ENCODE data around the gene FAM120AOS.

Gene FAM120AOS

DNA sequence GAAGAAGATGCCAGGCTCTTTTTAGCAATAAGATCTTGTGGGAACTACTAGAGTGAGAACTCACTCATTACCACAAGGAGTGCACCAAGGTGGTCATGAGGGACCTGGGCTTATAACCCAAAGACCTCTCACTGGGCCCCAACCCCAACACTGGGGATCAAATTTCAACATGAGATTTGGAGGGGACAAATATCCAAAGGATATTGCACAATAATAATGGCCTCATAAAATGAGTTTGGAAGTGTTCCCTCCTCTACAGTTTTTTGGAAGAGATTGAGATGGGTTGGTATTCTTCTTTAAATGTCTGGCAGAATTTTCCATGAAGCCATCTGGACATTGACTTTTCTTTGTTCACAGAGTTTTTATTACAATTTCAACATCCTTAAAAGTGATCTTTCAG, 39.9 kb downstream of the FAM120AOS start:
- H3K9me3 ChIP-seq (ENCODE audit: control insufficient read depth, insufficient read depth, low read depth, low read length) = no peaks in the 10 kb centered on the region

DNA sequence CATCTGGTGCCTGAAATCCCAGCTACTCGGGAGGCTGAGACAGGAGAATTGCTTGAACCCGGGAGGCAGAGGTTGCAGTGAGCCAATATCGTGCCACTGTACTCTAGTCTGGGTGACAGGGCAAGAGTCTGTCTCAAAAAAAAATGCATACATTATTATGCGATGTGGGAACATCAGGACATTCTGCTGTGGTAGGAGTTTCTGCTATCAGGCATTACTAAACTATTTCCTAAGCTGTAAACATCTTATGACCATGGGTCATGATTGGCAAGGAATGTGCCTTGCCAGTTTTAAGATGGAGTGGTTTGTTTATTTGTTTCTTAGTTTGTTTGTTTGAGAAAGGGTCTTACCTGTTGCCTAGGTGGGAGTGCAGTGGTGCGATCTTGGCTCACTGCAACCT, 47.0 kb downstream of the FAM120AOS start:
- Histone ChIP-seq H3K36me3 (ENCODE audit: control insufficient read depth in 2 of 2, insufficient read depth in 1 of 2, low read length in 2 of 2) (no peaks in the 10 kb centered on the region), H3K27ac (ENCODE audit: extremely low read depth, low read depth, low read length) (no peak overlapping the region), H3K4me3 (ENCODE audit: low read depth, low read length) (no peak overlapping the region), H3K9me3 (ENCODE audit: control insufficient read depth, insufficient read depth, low read depth, low read length) (no peaks in the 10 kb centered on the region), H3K4me1 (ENCODE audit: control insufficient read depth, insufficient read depth, low read length) (no peaks in the 10 kb centered on the region)
- CTCF ChIA-PET = interaction anchor here (0.5 to 0.7 kb wide), 2 partner anchors 144 to 300 kb away, joined by 3 read pairs; no protein-coding TSS in a partner anchor
- TF ChIP-seq ZNF670 (tag by site-specific recombination; IDR thresholded peaks at IDR 0.05; ENCODE audit: low read depth) (no peak), ZBTB21 (tag by site-specific recombination; IDR thresholded peaks at IDR 0.05) (no peak), HOXC10 (CRISPR knock-in tag; IDR thresholded peaks at IDR 0.05) (no peak), ZNF654 (tag by site-specific recombination; IDR thresholded peaks at IDR 0.05; ENCODE audit: low read depth) (no peak), ZBTB26 (tag by site-specific recombination; optimal IDR thresholded peaks at IDR 0.05) (no peak), ZBTB11 (tag by site-specific recombination; conservative IDR thresholded peaks at IDR 0.05; ENCODE audit: low read depth) (no peak), KLF10 (tag by site-specific recombination; IDR thresholded peaks at IDR 0.05) (no peak), ZNF707 (tag by site-specific recombination; IDR thresholded peaks at IDR 0.05) (no peak), ZNF777 (tag by site-specific recombination; IDR thresholded peaks at IDR 0.05; ENCODE audit: borderline replicate concordance) (no peak)
- TF ChIP-seq, protein P1, sequence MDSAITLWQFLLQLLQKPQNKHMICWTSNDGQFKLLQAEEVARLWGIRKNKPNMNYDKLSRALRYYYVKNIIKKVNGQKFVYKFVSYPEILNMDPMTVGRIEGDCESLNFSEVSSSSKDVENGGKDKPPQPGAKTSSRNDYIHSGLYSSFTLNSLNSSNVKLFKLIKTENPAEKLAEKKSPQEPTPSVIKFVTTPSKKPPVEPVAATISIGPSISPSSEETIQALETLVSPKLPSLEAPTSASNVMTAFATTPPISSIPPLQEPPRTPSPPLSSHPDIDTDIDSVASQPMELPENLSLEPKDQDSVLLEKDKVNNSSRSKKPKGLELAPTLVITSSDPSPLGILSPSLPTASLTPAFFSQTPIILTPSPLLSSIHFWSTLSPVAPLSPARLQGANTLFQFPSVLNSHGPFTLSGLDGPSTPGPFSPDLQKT (IDR thresholded peaks at IDR 0.05; ENCODE audit: borderline replicate concordance, low read depth, low read length) = no peak
- TF ChIP-seq, protein P2, sequence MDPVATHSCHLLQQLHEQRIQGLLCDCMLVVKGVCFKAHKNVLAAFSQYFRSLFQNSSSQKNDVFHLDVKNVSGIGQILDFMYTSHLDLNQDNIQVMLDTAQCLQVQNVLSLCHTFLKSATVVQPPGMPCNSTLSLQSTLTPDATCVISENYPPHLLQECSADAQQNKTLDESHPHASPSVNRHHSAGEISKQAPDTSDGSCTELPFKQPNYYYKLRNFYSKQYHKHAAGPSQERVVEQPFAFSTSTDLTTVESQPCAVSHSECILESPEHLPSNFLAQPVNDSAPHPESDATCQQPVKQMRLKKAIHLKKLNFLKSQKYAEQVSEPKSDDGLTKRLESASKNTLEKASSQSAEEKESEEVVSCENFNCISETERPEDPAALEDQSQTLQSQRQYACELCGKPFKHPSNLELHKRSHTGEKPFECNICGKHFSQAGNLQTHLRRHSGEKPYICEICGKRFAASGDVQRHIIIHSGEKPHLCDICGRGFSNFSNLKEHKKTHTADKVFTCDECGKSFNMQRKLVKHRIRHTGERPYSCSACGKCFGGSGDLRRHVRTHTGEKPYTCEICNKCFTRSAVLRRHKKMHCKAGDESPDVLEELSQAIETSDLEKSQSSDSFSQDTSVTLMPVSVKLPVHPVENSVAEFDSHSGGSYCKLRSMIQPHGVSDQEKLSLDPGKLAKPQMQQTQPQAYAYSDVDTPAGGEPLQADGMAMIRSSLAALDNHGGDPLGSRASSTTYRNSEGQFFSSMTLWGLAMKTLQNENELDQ (tag by site-specific recombination; IDR thresholded peaks at IDR 0.05; ENCODE audit: low read depth) = no peak
- POLR2A ChIA-PET = no interaction called here

More for the DNA sequence above, 39.9 kb downstream of the FAM120AOS start:
- ChIA-PET POLR2A (no interaction called here), CTCF (interaction anchor here (0.7 kb wide), 1 partner anchor 21 kb away, joined by 3 read pairs; no protein-coding TSS in a partner anchor)
- Histone ChIP-seq H3K27ac (ENCODE audit: extremely low read depth, low read depth, low read length) (no peak overlapping the region), H3K4me1 (ENCODE audit: control insufficient read depth, insufficient read depth, low read length) (no peaks in the 10 kb centered on the region), H3K36me3 (ENCODE audit: control insufficient read depth in 2 of 2, insufficient read depth in 1 of 2, low read length in 2 of 2) (no peaks in the 10 kb centered on the region), H3K4me3 (ENCODE audit: low read depth, low read length) (no peak overlapping the region)
- TF ChIP-seq ZFP3 (tag by site-specific recombination; IDR thresholded peaks at IDR 0.05; ENCODE audit: low read depth) = no peak
- TF ChIP-seq, protein P3, sequence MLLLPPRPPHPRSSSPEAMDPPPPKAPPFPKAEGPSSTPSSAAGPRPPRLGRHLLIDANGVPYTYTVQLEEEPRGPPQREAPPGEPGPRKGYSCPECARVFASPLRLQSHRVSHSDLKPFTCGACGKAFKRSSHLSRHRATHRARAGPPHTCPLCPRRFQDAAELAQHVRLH (tag by site-specific recombination; IDR thresholded peaks at IDR 0.05) = no peak
- no peak for TF ChIP-seq ZNF350 (tag by site-specific recombination; IDR thresholded peaks at IDR 0.05)
- no peak for TF ChIP-seq ZFP69B (tag by site-specific recombination; IDR thresholded peaks at IDR 0.05)
- no peak for TF ChIP-seq ZNF658 (tag by site-specific recombination; IDR thresholded peaks at IDR 0.05)
- TF ChIP-seq ZNF521 (tag by site-specific recombination; IDR thresholded peaks at IDR 0.05) = no peak
- no peak for TF ChIP-seq ZNF404 (tag by site-specific recombination; IDR thresholded peaks at IDR 0.05)
- TF ChIP-seq ZNF202 (tag by site-specific recombination; IDR thresholded peaks at IDR 0.05; ENCODE audit: borderline replicate concordance) = no peak
- no peak for TF ChIP-seq ZNF514 (tag by site-specific recombination; IDR thresholded peaks at IDR 0.05)
- TF ChIP-seq ZNF37A (tag by site-specific recombination; IDR thresholded peaks at IDR 0.05) = no peak
- no peak for TF ChIP-seq GLI2 (tag by site-specific recombination; IDR thresholded peaks at IDR 0.05; ENCODE audit: borderline replicate concordance, low read depth)

Data from HEK293 (cell line).